ENCODE data around the gene NINJ2.

DNA sequence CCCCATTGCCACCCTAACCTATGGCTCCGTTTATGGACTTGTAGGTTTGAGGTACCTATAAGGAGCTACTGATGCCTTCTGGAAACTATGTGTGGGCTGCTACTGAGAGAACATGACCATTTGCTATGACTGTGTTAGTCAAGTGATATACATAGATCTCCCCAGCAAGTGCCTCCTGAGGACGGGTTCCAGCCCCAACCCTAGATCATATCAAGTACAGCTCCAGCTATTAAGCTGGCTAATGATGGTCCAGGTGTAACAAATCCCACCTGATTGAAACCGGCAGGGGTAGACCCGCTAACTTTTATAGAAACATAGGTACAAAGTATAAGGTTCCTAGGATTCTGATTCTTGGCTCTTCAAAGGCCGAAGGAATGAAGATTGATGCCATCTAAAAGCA lies 23.7 kb downstream of the NINJ2 start:
- no peak for TF ChIP-seq POLR2A (IDR thresholded peaks at IDR 0.05; ENCODE audit: extremely low read depth, insufficient read length)
- TF ChIP-seq, protein P1, sequence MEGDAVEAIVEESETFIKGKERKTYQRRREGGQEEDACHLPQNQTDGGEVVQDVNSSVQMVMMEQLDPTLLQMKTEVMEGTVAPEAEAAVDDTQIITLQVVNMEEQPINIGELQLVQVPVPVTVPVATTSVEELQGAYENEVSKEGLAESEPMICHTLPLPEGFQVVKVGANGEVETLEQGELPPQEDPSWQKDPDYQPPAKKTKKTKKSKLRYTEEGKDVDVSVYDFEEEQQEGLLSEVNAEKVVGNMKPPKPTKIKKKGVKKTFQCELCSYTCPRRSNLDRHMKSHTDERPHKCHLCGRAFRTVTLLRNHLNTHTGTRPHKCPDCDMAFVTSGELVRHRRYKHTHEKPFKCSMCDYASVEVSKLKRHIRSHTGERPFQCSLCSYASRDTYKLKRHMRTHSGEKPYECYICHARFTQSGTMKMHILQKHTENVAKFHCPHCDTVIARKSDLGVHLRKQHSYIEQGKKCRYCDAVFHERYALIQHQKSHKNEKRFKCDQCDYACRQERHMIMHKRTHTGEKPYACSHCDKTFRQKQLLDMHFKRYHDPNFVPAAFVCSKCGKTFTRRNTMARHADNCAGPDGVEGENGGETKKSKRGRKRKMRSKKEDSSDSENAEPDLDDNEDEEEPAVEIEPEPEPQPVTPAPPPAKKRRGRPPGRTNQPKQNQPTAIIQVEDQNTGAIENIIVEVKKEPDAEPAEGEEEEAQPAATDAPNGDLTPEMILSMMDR (IDR thresholded peaks at IDR 0.05; ENCODE audit: low read depth, low read length) = no peak
- TF ChIP-seq MAX (IDR thresholded peaks at IDR 0.05; ENCODE audit: low read depth, low read length) = no peak
- no peak for TF ChIP-seq MYC (IDR thresholded peaks at IDR 0.05; ENCODE audit: low read depth, low read length)
